Measurements from ENCODE around the gene S100A2. TPM values are rescaled to one million over a fixed set of nuclear protein-coding genes. Genes with fewer than 3 reads are reported as not detected.
"Not testable (repeated sequence)": the region's sequence is repeated elsewhere in the genome, so short reads cannot be mapped to it uniquely, and the experiment has no call there.

Gene S100A2
- total RNA-seq, 4 donors from 2014 or later: 2.3 to 12.6 (median 4.2) TPM; not detected in 1

- Histone ChIP-seq H3K4me3 (no peak overlapping the region), H3K27ac (peak overlapping the region in 2 of 4 donors; percentile 49 to 78), H3K4me1 (peaks cover 0 to 11% (median 4%) of the 10 kb centered on the region in 4 donors), H3K9me3 (no peaks in the 10 kb centered on the region), H3K27me3 (no peaks in the 10 kb centered on the region), H3K36me3 (no peaks in the 10 kb centered on the region)
- WGBS, 2 donors: 24 to 37% methylated on average over 4 of the region's 4 CpGs
- DNase-seq (ENCODE audit: low spot score in 2 of 2): no peak
- no peak for TF ChIP-seq POLR2A (IDR thresholded peaks at IDR 0.05)
- no peak for TF ChIP-seq EP300 (IDR thresholded peaks at IDR 0.05)
- no peak for TF ChIP-seq CTCF (IDR thresholded peaks at IDR 0.05)
These were observed 27.1 kb upstream of the S100A2 start for GRCh38 chr1:153592748-153593147.

GRCh38 chr1:153588482-153588881 lies 22.8 kb upstream of the S100A2 start:
- Histone ChIP-seq H3K9me3 (no peaks in the 10 kb centered on the region), H3K36me3 (no peaks in the 10 kb centered on the region), H3K27ac (no peak overlapping the region), H3K4me3 (no peak overlapping the region), H3K27me3 (no peaks in the 10 kb centered on the region), H3K4me1 (peaks cover 0 to 11% (median 4%) of the 10 kb centered on the region in 4 donors)
- TF ChIP-seq EP300 (IDR thresholded peaks at IDR 0.05): no peak
- no peak for TF ChIP-seq CTCF (IDR thresholded peaks at IDR 0.05)
- no peak for TF ChIP-seq POLR2A (IDR thresholded peaks at IDR 0.05)
- no peak for DNase-seq (ENCODE audit: low spot score in 2 of 2)
- WGBS, 2 donors: 78 to 83% methylated on average over 2 of the region's 2 CpGs

DNA sequence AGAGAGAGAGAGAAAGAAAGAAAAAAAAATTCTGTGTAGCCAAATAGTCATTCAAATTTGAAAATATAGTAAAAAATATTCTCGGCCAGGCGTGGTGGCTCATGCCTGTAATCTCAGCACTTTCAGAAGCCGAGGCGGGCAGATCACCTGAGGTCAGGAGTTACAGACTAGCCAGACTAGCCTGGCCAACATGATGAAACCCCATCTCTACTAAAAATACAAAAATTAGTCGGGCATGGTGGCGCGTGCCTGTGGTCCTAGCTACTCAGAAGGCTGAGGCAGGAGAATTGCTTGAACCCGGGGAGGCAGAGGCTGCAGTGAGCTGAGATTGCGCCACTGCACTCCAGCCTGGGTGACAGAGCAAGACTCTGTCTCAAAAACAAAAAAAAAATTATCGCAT lies 22.4 kb upstream of the S100A2 start:
- H3K4me3 ChIP-seq; H3K9me3 ChIP-seq; H3K4me1 ChIP-seq; DNase-seq (ENCODE audit: low spot score in 2 of 2); H3K27ac ChIP-seq; H3K27me3 ChIP-seq; H3K36me3 ChIP-seq: not testable (repeated sequence)
- WGBS, 2 donors: 85 to 88% methylated on average over 10 of the region's 10 CpGs

GRCh38 chr1:153587314-153587713 lies 21.7 kb upstream of the S100A2 start:
- no peak for TF ChIP-seq CTCF (IDR thresholded peaks at IDR 0.05)
- TF ChIP-seq POLR2A (IDR thresholded peaks at IDR 0.05): no peak
- no peak for TF ChIP-seq EP300 (IDR thresholded peaks at IDR 0.05)
- H3K36me3 ChIP-seq: no peaks in the 10 kb centered on the region
- WGBS, 2 donors: 67 to 68% methylated on average over 5 of the region's 5 CpGs
- no peak overlapping the region for H3K27ac ChIP-seq
- H3K4me1 ChIP-seq: peaks cover 0 to 4% (median under 1%) of the 10 kb centered on the region in 4 donors
- H3K4me3 ChIP-seq: no peak overlapping the region
- no peaks in the 10 kb centered on the region for H3K9me3 ChIP-seq
- no peaks in the 10 kb centered on the region for H3K27me3 ChIP-seq
- DNase-seq (ENCODE audit: low spot score in 2 of 2): no peak

- Histone ChIP-seq H3K4me1 (no peaks in the 10 kb centered on the region), H3K9me3 (no peaks in the 10 kb centered on the region), H3K27ac (no peak overlapping the region), H3K4me3 (no peak overlapping the region), H3K27me3 (no peaks in the 10 kb centered on the region), H3K36me3 (no peaks in the 10 kb centered on the region)
- WGBS, 2 donors: 33 to 53% methylated on average over 1 of the region's 1 CpG
- no peak for TF ChIP-seq EP300 (IDR thresholded peaks at IDR 0.05)
- TF ChIP-seq CTCF (IDR thresholded peaks at IDR 0.05): no peak
- TF ChIP-seq POLR2A (IDR thresholded peaks at IDR 0.05): no peak
- no peak for DNase-seq (ENCODE audit: low spot score in 2 of 2)
These were observed 20.7 kb upstream of the S100A2 start for GRCh38 chr1:153586347-153586746.

DNA sequence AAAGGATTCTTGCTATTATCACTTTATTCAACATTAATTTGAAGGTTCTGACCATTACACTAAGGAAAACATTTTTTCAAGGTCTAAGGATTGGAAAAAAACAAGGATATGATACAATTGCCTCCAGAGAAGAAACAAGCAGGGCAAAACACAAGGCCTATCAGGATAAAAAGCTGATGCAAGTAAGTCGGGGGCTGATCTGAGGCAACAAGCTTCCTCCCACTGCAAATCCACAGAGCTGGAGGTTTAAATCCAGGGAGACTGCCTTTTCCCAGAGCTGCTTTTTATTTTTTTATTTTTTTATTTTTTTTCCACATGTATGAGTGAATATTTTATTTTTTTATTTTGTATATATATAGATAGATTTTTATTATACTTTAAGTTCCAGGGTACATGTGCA lies 19.4 kb upstream of the S100A2 start:
- H3K36me3 ChIP-seq: no peaks in the 10 kb centered on the region
- H3K4me3 ChIP-seq: no peak overlapping the region
- WGBS, 2 donors: 71 to 77% methylated on average over 1 of the region's 1 CpG
- no peaks in the 10 kb centered on the region for H3K4me1 ChIP-seq
- no peaks in the 10 kb centered on the region for H3K27me3 ChIP-seq
- no peak for TF ChIP-seq CTCF (IDR thresholded peaks at IDR 0.05)
- TF ChIP-seq POLR2A (IDR thresholded peaks at IDR 0.05): no peak
- no peak for TF ChIP-seq EP300 (IDR thresholded peaks at IDR 0.05)
- no peaks in the 10 kb centered on the region for H3K9me3 ChIP-seq
- H3K27ac ChIP-seq: no peak overlapping the region
- DNase-seq (ENCODE audit: low spot score in 2 of 2): no peak

Data from tibial nerve (tissue), 4 donors.